NOMO-1 treated with dmso at 0.1 percent for 144 hours (cell line): Measurements from ENCODE around the gene KIFBP.

Experiments used
- DNase-seq: peaks from one replicate; lab custom pipeline; 2025; ENCODE audit not compliant: unreplicated experiment; lab: John Stamatoyannopoulos, UW

KIFBP gene

DNA sequence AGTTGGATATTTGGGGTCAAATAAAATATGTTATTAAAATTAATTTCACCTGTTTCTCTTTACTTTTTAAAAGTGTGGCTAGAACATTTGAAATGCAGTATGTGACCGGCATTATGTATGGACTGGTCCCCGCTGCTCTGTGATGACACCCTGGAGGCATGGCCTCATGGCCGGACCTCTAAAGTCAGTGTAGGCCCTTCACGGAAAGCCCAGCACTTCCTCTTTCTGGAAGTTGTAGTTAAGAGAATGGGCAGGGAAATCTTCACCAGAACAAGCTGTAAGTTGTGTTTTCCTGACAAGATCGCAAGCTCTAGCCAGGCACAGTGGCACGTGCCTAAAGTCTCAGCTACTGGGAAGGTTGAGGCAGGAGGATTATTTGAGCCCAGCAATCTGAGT is 61.0 kb downstream of the KIFBP start:
- DNase-seq: peak; percentile 35

GRCh38 chr10:69051303-69051702 is 62.7 kb downstream of the KIFBP start:
- peak; percentile 40 for DNase-seq

- DNase-seq: no peak
Observed at GRCh38 chr10:69051710-69052487, 63.3 kb downstream of the KIFBP start.

GRCh38 chr10:69052736-69053135 is 64.1 kb downstream of the KIFBP start:
- no peak for DNase-seq

GRCh38 chr10:69055241-69055640 is 66.6 kb downstream of the KIFBP start:
- no peak for DNase-seq

- no peak for DNase-seq
Observed at GRCh38 chr10:69056129-69056528, 67.5 kb downstream of the KIFBP start.

DNA sequence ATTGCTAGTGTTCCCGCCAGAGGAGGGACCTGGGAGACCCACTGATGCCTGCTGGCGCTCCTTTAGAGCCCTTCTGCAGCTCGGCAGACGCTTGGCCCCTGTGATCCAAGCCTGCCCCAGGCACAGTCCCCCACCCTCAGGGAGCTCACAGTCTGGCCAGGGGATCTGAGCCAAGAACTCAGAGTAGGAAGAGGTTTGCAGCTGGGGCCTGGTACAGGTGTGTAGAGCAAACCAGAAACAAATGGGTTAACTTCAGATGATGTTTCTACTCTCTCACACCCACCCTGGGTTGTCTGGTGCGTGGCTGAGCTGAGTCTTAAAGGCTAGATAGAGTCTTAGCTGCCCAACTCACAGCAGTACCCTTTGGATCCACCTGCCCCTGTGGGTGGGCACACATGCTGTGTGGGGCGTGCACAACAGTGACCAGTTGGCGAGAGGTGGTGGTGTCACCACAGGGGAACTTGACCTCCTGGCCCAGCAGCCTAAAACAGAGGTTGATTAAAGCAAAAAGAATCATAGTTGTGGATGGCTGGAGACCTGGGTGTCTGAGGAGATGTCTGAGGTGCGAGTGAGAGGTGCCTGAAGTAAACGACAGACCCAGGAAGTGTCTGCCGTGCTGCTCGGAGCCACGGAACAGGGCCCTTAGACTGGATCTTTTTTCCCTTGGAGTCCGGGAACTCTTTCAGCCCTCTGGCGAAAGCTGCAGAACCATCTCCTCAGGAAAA is 68.1 kb downstream of the KIFBP start:
- DNase-seq: no peak

- peak; percentile 80 for DNase-seq
Observed at GRCh38 chr10:69057261-69057950, 68.8 kb downstream of the KIFBP start.

DNA sequence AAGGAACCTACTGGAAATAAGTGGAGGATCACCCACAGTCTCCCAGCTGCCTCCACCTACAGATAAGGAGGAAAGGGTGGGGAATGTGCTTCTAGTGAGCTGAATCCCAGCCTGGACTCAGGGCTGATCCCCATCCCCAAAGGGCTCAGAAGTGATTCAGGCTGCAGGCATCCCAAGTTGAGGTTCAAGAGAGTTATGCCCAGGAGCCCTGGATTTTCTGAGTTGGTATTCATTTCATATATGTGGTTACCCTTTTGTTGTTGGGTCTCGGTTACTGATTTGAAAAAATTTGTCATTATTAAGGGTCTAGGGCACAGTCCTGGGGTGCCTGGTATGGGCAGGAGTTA is 69.3 kb downstream of the KIFBP start:
- DNase-seq: no peak

DNA sequence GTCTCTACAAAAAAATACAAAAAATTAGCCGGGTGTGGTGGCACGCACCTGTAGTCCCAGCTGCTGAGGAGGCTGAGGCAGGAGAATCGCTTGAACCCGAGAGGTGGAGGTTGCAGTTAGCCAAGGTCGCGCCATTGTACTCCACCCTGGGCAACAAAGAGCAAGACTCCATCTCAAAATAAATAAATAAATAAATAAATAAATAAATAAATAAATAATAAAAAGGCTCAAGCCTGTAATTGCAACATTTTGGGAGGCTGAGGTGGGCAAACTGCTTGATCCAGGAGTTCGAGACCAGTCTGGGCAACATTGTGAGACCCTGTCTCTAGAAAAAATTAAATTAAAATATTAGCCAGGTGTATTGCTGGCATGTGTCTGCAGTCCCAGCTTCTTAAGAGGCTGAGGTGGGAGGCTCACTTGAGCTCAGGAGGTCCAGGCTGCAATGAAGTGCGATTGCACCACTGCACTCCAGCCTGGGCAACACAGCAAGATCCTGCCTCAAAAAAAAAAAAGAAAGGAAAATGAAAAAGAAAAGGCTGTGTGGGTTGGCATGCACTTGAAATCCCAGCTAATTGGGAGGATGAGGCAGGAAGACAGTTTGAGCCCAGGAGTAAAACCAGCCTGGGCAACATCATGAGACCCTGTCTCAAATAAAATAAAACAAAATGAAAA is 71.7 kb downstream of the KIFBP start:
- no peak for DNase-seq

GRCh38 chr10:69061305-69062161 is 72.9 kb downstream of the KIFBP start:
- DNase-seq: peak; percentile 93

- DNase-seq: no peak
Observed at GRCh38 chr10:69062901-69063300, 74.3 kb downstream of the KIFBP start.

- DNase-seq: no peak
Observed at GRCh38 chr10:69064762-69065328, 76.2 kb downstream of the KIFBP start.

DNA sequence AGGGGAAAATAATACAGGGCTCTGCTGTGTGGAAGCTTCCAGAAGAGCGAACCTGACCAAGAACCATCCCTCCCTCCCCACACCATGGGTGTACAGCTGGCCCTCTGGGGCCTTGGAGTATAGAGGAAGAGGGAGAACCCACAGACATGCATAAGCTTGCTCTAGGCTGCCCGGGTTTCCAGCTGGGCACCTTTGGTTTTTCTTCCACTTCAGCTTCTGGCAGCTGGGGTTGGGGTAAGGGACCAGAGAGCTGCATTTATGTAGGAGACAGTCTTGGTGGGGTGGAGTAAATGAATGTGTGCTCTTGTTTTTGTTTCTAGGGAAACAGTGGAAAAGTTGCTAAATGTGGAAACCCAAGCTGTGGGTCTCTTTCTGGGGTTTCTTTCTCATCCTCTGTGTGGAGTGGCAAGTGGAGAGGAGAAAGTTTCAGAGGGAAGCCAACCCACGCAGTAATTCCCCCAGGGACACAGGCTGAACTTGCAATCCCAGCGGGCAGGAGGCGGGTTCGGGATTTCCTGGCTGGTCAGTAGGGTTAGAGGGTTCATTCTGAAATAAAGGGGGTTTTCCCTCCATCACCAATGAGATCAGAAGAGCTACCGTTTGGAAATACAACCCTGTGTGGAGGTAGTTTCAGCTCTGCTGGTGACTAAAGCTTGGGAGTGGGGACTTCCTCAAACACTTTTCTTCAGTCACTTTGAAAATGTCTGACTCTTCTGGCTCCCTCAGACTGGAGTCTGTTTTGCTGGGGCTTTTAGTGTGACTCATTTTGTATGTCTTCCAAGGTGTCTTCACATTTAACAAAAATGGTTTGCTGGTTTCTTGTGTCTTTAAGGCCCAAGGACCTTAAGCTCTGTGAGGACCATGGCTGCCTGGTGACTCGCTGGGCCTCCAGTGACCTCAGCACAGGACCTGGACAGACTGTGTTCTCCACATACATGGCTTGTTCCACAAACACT is 77.1 kb downstream of the KIFBP start:
- DNase-seq: peak; percentile 55
